GM19239 (cell line): ENCODE results near the gene HSD17B2.

Experiments
- DNase-seq: peaks from one replicate; pipeline ENCODE4 v3.0.0; 2011; ENCODE audit warnings: low spot score; ENCODE audit not compliant: insufficient read length
- FAIRE-seq: peaks from 2 replicates; lab custom pipeline; 2011; peaks lifted over from hg19 to GRCh38; lab: Jason Lieb, UNC

The HSD17B2 gene

GRCh38 chr16:82016964-82017363 lies 18.1 kb upstream of the HSD17B2 start:
- DNase-seq (no peak), FAIRE-seq (no peak)

GRCh38 chr16:82017911-82018568 lies 17.0 kb upstream of the HSD17B2 start:
- FAIRE-seq (no peak), DNase-seq (no peak)

- FAIRE-seq: no peak
- DNase-seq: no peak
Measured at GRCh38 chr16:82019535-82019934, 15.5 kb upstream of the HSD17B2 start.

GRCh38 chr16:82020051-82020450 lies 15.0 kb upstream of the HSD17B2 start:
- FAIRE-seq: no peak

GRCh38 chr16:82023206-82023605 lies 11.8 kb upstream of the HSD17B2 start:
- no peak for FAIRE-seq
- no peak for DNase-seq

More at GRCh38 chr16:82020051-82020450, 15.0 kb upstream of the HSD17B2 start:
- no peak for DNase-seq

- no peak for FAIRE-seq
- DNase-seq: no peak
Measured at GRCh38 chr16:82024316-82024715, 10.7 kb upstream of the HSD17B2 start.

- FAIRE-seq: no peak
- DNase-seq: no peak
Measured at GRCh38 chr16:82024883-82025282, 10.2 kb upstream of the HSD17B2 start.

GRCh38 chr16:82027629-82028064 lies 7.4 kb upstream of the HSD17B2 start:
- DNase-seq (no peak), FAIRE-seq (no peak)

GRCh38 chr16:82031116-82032084 lies 3.7 kb upstream of the HSD17B2 start:
- DNase-seq: no peak
- FAIRE-seq: no peak

- FAIRE-seq (no peak), DNase-seq (no peak)
Measured at GRCh38 chr16:82033006-82033405, 2.0 kb upstream of the HSD17B2 start.

- DNase-seq: no peak
- no peak for FAIRE-seq
Measured at GRCh38 chr16:82033683-82034300, 1.3 kb upstream of the HSD17B2 start.

GRCh38 chr16:82037251-82037650 lies 2.2 kb downstream of the HSD17B2 start:
- FAIRE-seq (no peak), DNase-seq (no peak)

- no peak for FAIRE-seq
- no peak for DNase-seq
Measured at GRCh38 chr16:82037666-82038065, 2.6 kb downstream of the HSD17B2 start.

- FAIRE-seq: no peak
- no peak for DNase-seq
Measured at GRCh38 chr16:82040296-82040695, 5.2 kb downstream of the HSD17B2 start.

GRCh38 chr16:82041542-82041941 lies 6.5 kb downstream of the HSD17B2 start:
- no peak for FAIRE-seq
- no peak for DNase-seq

GRCh38 chr16:82042144-82042543 lies 7.1 kb downstream of the HSD17B2 start:
- DNase-seq (no peak), FAIRE-seq (no peak)

- DNase-seq: no peak
- no peak for FAIRE-seq
Measured at GRCh38 chr16:82042846-82043245, 7.8 kb downstream of the HSD17B2 start.

- DNase-seq (no peak), FAIRE-seq (no peak)
Measured at GRCh38 chr16:82043680-82044584, 8.9 kb downstream of the HSD17B2 start.

GRCh38 chr16:82044585-82044911 lies 9.5 kb downstream of the HSD17B2 start:
- DNase-seq: no peak
- FAIRE-seq: no peak

- FAIRE-seq: no peak
- DNase-seq: no peak
Measured at GRCh38 chr16:82045465-82045864, 10.4 kb downstream of the HSD17B2 start.
